NCI-H446 (cell line): ENCODE measurements around the gene ZNF391.
"Not testable (repeated sequence)": the region's sequence is repeated elsewhere in the genome, so short reads cannot be mapped to it uniquely, and the experiment has no call there.

Source experiments
- DNase-seq, 2 experiments: peaks; one replicate each; lab custom pipeline; 2025; lab: John Stamatoyannopoulos, UW

ZNF391 gene

GRCh38 chr6:27388293-27389197, at the start of gene ZNF391:
TSS of gene ZNF391 (plus strand) at chr6:27388759. CDS start at chr6:27400371, 11,612 bp downstream.
- peak; percentile 10 to 56 for DNase-seq

- no peak for DNase-seq
Observed at GRCh38 chr6:27352850-27353249, 35.7 kb upstream of the ZNF391 start.

- DNase-seq = no peak
Observed at GRCh38 chr6:27358786-27359185, 29.8 kb upstream of the ZNF391 start.

GRCh38 chr6:27359231-27359630, 29.3 kb upstream of the ZNF391 start:
- no peak for DNase-seq

- no peak for DNase-seq
Observed at GRCh38 chr6:27368202-27368601, 20.4 kb upstream of the ZNF391 start.

- DNase-seq = no peak
Observed at GRCh38 chr6:27370391-27370790, 18.2 kb upstream of the ZNF391 start.

- no peak for DNase-seq
Observed at GRCh38 chr6:27374824-27375612, 13.5 kb upstream of the ZNF391 start.

GRCh38 chr6:27375613-27376079, 12.9 kb upstream of the ZNF391 start:
- no peak for DNase-seq

- not testable (repeated sequence) for DNase-seq
Observed at GRCh38 chr6:27378406-27378805, 10.2 kb upstream of the ZNF391 start.

GRCh38 chr6:27381001-27381400, 7.6 kb upstream of the ZNF391 start:
- not testable (repeated sequence) for DNase-seq

GRCh38 chr6:27383011-27383410, 5.5 kb upstream of the ZNF391 start:
- DNase-seq = no peak

GRCh38 chr6:27383481-27383880, 5.1 kb upstream of the ZNF391 start:
- DNase-seq = no peak

- no peak for DNase-seq
Observed at GRCh38 chr6:27392623-27393022, 4.1 kb downstream of the ZNF391 start.

- no peak for DNase-seq
Observed at GRCh38 chr6:27394073-27394472, 5.5 kb downstream of the ZNF391 start.

GRCh38 chr6:27400877-27401642, 12.5 kb downstream of the ZNF391 start:
- no peak for DNase-seq

- no peak for DNase-seq
Observed at GRCh38 chr6:27406085-27406484, 17.5 kb downstream of the ZNF391 start.

- no peak for DNase-seq
Observed at GRCh38 chr6:27407153-27407814, 18.7 kb downstream of the ZNF391 start.

- no peak for DNase-seq
Observed at GRCh38 chr6:27414300-27414699, 25.7 kb downstream of the ZNF391 start.

- no peak for DNase-seq
Observed at GRCh38 chr6:27414996-27415395, 26.4 kb downstream of the ZNF391 start.

GRCh38 chr6:27415898-27416297, 27.3 kb downstream of the ZNF391 start:
- DNase-seq = no peak

- no peak for DNase-seq
Observed at GRCh38 chr6:27419363-27419762, 30.8 kb downstream of the ZNF391 start.
